Smooth muscle cell (in vitro differentiated cells): ENCODE measurements around the gene AGAP9. TPM values are rescaled to one million over a fixed set of nuclear protein-coding genes. Genes with fewer than 3 reads are reported as not detected.
"Not testable (repeated sequence)": the region's sequence is repeated elsewhere in the genome, so short reads cannot be mapped to it uniquely, and the experiment has no call there.

ENCODE experiments used
- DNase-seq: peaks from one replicate; lab custom pipeline; 2025; ENCODE audit not compliant: unreplicated experiment; lab: John Stamatoyannopoulos, UW
- H2AFZ ChIP-seq: fragments of 200-600 bp; sonication (generic); 2 replicates; pipeline ENCODE4 v1.6.0; 2016; ENCODE audit warnings: antibody characterized with exemption, low read depth, mild to moderate bottlenecking
- H3F3A ChIP-seq: fragments of 200-600 bp; sonication (generic); 2 replicates; pipeline ENCODE4 v1.6.0; 2017; ENCODE audit warnings: antibody characterized with exemption, low read depth
- H3K27ac ChIP-seq: fragments of 200-600 bp; sonication (generic); 2 replicates; pipeline ENCODE4 v1.5.1; 2016; ENCODE audit warnings: low read depth, mild to moderate bottlenecking
- H3K27me3 ChIP-seq: fragments of 200-600 bp; sonication (generic); 2 replicates; pipeline ENCODE4 v1.6.1; 2016; ENCODE audit warnings: low read depth, mild to moderate bottlenecking
- H3K36me3 ChIP-seq: fragments of 200-600 bp; sonication (generic); 2 replicates; pipeline ENCODE4 v1.5.1; 2016; ENCODE audit warnings: low read depth
- H3K4me1 ChIP-seq: fragments of 200-600 bp; sonication (generic); 2 replicates; pipeline ENCODE4 v1.5.1; 2016; ENCODE audit warnings: low read depth
- H3K4me2 ChIP-seq: fragments of 200-600 bp; sonication (generic); 2 replicates; pipeline ENCODE4 v1.6.0; 2016; ENCODE audit warnings: mild to moderate bottlenecking
- H3K4me3 ChIP-seq: fragments of 200-600 bp; sonication (generic); 2 replicates; pipeline ENCODE4 v1.5.1; 2016; ENCODE audit warnings: mild to moderate bottlenecking
- H3K79me2 ChIP-seq: fragments of 200-600 bp; sonication (generic); 2 replicates; pipeline ENCODE4 v1.6.0; 2016; ENCODE audit warnings: low read depth, mild to moderate bottlenecking
- H3K9ac ChIP-seq: fragments of 200-600 bp; sonication (generic); 2 replicates; pipeline ENCODE4 v1.6.0; 2016; ENCODE audit warnings: low read depth
- H3K9me3 ChIP-seq: fragments of 200-600 bp; sonication (generic); replicated peaks from 2 replicates; pipeline ENCODE4 v1.5.1; 2016; ENCODE audit warnings: low read depth
- H4K20me1 ChIP-seq: fragments of 200-600 bp; sonication (generic); 2 replicates; pipeline ENCODE4 v1.6.0; 2016; ENCODE audit warnings: low read depth
- WGBS: methylation state at CpG from one replicate; pipeline ENCODE4 v1.1.7; 2016; ENCODE audit warnings: low lambda C conversion rate; 5-methylcytosine and 5-hydroxymethylcytosine counted together
- polyA plus RNA-seq: library from polyadenylated mRNA; unstranded; fragments of >200 nt; fragmentation: Nextera tagmentation; extraction: Ambion mirVana; gene quantifications from 2 replicates; pipeline ENCODE4 v1.2.1, GENCODE V29; 2016
- total RNA-seq: library from RNA; depleted of rRNA; stranded (reverse); fragments of >200 nt; gene quantifications from 2 replicates; pipeline ENCODE4 v1.2.3, GENCODE V29; 2014

The AGAP9 gene
- total and polyA plus RNA-seq, 2 experiments from 2014 or later = 2.6 to 5.3 TPM

DNA sequence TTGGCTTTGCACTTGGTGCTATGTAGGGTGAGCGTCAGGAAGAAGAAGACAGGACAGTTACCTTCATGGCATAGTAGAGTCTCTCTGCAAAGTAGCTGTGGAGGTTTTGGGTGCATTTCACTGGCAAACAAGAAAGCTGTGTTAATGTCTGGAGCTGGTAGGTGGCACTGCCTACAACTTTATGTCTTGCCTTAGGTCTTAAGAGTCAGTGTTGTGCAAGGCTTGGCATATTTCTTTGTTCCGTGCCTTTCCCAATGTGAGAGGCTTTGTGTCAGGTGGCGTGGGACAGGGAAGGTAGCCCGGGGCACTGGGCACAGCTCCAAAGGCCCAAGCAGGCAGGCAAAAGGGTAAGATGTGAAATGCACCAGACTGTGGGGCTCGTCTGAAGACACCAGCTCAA lies 51.4 kb downstream of the AGAP9 start:
- not testable (repeated sequence) for H3K36me3 ChIP-seq, H4K20me1 ChIP-seq, H3K27ac ChIP-seq, H3K4me3 ChIP-seq, DNase-seq, H3K9ac ChIP-seq, H3K4me1 ChIP-seq, H3K79me2 ChIP-seq, H3K27me3 ChIP-seq, H3K9me3 ChIP-seq, H3F3A ChIP-seq, H2AFZ ChIP-seq, H3K4me2 ChIP-seq
- no CpG with 5 or more reads among the region's 5 CpGs for WGBS

DNA sequence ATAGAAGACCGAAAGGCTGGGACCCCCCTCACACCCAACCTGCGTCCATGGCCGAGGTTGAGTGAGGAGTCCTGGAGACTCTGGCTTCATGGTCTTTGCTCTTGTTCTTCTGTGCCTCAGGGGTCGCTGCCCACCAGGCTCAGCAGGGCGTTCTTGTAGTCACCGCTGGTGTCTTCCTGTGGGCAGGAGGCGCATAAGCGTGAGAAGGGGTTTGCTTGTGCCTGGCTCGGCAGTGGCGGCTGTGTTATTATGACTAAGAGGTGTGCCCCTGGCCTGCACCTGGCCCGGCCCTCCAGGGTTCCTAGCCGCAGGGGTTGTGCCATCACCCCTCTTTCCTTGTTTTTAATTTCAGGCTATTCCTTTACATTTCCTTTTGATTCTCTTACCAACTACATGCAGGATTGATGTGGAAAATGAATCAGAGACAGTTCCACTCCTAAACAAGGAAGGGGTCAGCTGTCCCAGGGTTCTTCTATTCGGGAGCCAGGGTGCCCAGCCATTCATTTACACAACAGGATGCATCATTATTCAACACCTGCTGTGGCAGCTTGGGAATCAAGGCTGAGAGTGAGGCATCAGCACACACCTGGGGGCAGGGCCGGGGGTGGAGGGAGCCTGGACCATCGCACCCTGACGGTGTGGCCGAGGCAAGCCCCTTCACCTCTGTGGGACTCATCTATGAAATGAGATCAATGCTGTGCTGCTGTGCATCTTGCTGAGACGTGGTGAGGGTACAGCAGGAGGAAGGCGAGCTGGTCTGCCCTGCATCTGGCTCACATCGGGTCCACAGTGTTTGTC lies 54.5 kb downstream of the AGAP9 start:
- 90% methylated on average over 19 of the region's 20 CpGs for WGBS
- not testable (repeated sequence) for H2AFZ ChIP-seq, H3K27me3 ChIP-seq, DNase-seq, H3K36me3 ChIP-seq, H3K9ac ChIP-seq, H3K9me3 ChIP-seq, H3F3A ChIP-seq, H3K4me2 ChIP-seq, H4K20me1 ChIP-seq, H3K79me2 ChIP-seq, H3K4me3 ChIP-seq, H3K4me1 ChIP-seq, H3K27ac ChIP-seq

DNA sequence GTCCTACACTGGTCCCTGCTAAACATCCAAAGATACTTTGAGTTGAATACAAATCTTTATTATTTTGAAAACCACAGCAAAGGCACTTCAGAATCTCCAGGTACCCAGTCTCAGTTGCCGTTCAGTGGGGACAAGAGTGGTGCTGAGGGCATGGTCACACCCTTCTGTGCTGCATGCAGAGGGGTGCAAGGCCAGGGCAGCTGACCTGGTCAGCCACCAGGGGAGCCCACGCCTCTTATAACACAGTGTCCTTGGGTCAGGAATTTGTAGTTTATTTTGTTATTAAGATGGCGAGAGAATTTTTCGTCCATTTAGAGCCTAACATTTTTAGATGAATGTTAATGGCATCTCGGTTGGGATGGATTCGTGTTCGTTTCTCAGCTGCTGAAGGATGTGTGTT lies 55.5 kb downstream of the AGAP9 start:
- not testable (repeated sequence) for H3K9me3 ChIP-seq, H3K36me3 ChIP-seq, H3K27ac ChIP-seq, H3K4me2 ChIP-seq, H3K4me3 ChIP-seq, H3K27me3 ChIP-seq, H2AFZ ChIP-seq, H4K20me1 ChIP-seq, H3K4me1 ChIP-seq, H3K9ac ChIP-seq, H3F3A ChIP-seq, DNase-seq, H3K79me2 ChIP-seq
- 94% methylated on average over 5 of the region's 7 CpGs for WGBS

DNA sequence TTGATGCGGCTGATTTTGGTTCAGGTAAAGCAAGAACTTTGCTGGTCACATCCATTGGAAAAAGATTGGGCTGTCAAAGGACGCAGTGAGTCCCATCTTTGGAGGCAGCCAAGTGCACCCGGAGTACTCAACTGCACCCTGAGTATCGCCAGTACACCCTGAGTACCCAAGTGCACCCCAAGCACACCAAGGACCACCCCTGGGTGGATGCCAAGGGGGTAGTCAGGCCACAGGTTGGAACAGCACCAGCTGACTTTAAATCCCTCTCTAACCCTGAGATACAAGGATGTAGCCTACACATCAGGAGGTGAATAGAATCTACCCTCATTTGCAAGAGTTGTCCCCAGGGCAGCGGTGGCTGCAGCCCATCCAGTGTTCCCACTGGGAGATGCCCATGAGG lies 56.0 kb downstream of the AGAP9 start:
- H4K20me1 ChIP-seq, H2AFZ ChIP-seq, H3K9ac ChIP-seq, H3K4me1 ChIP-seq, H3K9me3 ChIP-seq, H3K36me3 ChIP-seq, H3K27ac ChIP-seq, H3K4me3 ChIP-seq, H3K79me2 ChIP-seq, H3F3A ChIP-seq, DNase-seq, H3K4me2 ChIP-seq, H3K27me3 ChIP-seq: not testable (repeated sequence)
- WGBS = 94% methylated on average over 5 of the region's 5 CpGs

DNA sequence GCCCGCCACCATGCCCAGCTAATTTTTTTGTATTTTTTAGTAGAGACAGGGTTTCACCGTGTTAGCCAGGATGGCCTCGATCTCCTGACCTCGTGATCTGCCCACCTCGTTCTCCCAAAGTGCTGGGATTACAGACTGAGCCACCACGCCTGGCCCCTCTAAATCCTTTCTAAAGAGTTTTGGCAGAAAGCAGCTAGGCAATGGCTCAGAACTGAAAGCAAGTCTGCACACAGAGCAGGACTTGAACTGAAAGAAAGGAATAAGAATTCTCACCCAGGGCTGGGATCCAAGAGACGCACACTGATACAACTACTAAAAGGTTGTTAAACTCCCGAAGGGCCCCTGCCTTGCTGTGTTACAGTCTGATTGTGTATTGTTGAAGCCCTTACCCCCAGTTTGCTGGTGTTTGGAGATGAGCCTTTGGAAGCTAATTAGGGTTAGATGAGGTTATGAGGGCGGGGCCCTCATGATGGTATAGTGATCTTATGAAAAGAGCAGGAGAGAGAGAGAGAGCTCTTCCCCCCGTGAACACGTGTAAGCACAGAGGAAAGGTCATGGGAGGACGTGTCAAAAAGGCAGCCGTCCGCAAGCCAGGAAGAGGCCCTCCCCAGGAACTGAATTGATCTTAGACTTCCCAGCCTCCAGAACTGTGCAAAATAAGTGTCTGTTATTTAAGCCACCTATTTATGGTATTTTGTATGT lies 58.1 kb downstream of the AGAP9 start:
- H3K9ac ChIP-seq, H3K4me1 ChIP-seq, H3K9me3 ChIP-seq, H3F3A ChIP-seq, H3K79me2 ChIP-seq, H3K27me3 ChIP-seq, H3K4me2 ChIP-seq, DNase-seq, H2AFZ ChIP-seq, H3K27ac ChIP-seq, H4K20me1 ChIP-seq, H3K36me3 ChIP-seq, H3K4me3 ChIP-seq: not testable (repeated sequence)
- 86% methylated on average over 14 of the region's 14 CpGs for whole genome bisulfite sequencing

DNA sequence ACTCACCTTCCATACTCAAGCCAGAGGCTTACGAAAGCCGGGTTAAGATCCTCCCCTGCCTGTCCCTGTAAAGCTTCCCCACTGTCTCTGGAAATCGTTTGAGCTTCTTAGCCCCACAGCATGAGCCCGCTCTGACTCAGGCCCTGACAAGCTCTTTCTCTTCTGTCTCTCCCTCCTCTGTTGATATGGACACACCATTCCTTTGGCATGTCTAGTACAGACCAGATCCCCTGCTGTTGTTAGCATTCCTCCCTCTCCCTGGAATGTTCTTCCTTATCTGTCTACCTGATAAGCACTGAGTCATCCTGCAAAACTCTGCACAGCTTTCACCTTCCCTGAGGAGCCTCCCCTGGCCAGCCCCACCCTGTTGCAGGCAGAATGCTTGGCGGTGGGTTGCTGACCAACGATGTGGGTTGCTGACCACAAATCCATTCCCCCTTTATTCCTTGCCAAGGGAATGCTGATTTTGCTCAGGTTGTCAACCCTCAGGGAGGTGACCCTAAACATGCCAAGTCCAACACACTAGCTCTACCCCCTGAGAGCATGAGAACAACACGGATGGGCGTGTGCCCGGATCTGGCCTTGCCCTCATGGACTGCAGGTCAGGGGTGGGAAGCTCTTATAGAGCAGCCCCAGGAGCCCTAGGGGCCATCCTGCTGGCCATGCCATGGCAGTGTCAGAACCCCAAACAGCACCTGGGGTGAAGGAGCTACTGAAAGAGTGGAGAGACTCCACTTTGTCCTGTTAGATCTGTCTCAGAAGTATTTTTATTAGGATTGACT lies 60.7 kb downstream of the AGAP9 start:
- not testable (repeated sequence) for H3K36me3 ChIP-seq, H3F3A ChIP-seq, H3K9me3 ChIP-seq, H3K4me2 ChIP-seq, H3K4me1 ChIP-seq, H3K79me2 ChIP-seq, H3K27me3 ChIP-seq, DNase-seq, H2AFZ ChIP-seq, H4K20me1 ChIP-seq, H3K4me3 ChIP-seq, H3K9ac ChIP-seq
- WGBS = 78% methylated on average over 3 of the region's 9 CpGs
- H3K27ac ChIP-seq = peak overlapping the region; percentile 80
